Right renal pelvis (tissue), 4 donors: ENCODE results near the gene TMSB15B. TPM values are rescaled to one million over a fixed set of nuclear protein-coding genes. Genes with fewer than 3 reads are reported as not detected.
"Not testable (repeated sequence)": the region's sequence is repeated elsewhere in the genome, so short reads cannot be mapped to it uniquely, and the experiment has no call there.

Experiments
- DNase-seq, 4 donors: peaks; one replicate each; pipeline ENCODE4 v3.0.0-alpha.2; 2013; ENCODE audit warnings: low read depth in 4 of 4, low spot score in 3 of 4, missing footprints in 1 of 4
- polyA plus RNA-seq, 4 donors: library from polyadenylated mRNA; unstranded; fragments of 120-200 nt; gene quantifications; one replicate each; pipeline ENCODE4 v1.2.1, GENCODE V29; 2013; ENCODE audit not compliant: insufficient read length in 4 of 4

The TMSB15B gene
- polyA plus RNA-seq, result 10 to 100 TPM; 20.3 to 27.8 (median 24.4) TPM

DNA sequence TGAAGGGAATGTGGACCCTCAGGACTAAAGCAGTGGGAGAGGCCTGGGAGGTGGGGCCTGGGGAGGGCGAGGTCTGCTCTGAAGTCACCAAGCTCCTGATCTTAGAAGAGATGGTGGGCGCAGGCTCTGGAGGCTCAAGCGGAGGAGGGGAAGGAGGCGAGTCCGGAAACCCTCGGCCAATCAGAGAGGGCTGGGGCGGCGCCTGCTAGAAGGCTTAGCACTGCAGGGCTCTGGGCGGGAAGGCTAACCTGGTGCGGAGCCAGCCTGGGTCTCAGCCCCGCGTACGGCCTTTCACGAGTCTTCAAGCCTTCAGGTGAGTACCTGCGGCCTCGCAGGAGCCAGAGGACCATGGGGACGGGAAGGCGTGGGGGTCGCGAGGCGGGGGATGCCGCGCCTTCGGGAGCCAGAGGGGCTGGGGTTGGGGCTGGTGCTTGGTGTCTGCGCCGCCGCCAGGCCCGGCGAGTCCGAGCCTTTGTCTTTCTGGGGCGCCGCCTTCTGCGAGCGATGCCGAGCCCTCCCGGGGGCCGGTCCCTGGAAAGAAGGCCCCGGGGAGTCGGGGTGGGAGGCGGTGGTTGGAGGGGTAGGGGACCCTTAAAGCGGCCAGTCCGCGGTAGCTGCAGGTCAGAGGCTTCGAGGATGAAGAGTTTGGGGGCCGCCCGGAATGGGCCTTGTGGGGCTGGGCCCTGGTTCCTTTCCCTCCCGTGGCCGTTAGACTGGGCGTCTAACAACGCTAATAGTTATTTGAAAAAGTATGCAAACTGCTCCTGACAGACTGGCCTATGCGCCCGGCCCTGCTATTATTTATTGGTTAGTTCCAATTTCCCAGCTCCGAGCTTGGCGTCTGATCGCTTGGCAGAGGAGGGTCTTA, at the start of gene TMSB15B:
Gene TMSB15B (plus strand): TSS at position 217 of the 868 bp plus-strand sequence.
- DNase-seq, result not testable (repeated sequence)

- no peak for DNase-seq
Observed at GRCh38 chrX:103913356-103914020, 48.9 kb upstream of the TMSB15B start.

DNA sequence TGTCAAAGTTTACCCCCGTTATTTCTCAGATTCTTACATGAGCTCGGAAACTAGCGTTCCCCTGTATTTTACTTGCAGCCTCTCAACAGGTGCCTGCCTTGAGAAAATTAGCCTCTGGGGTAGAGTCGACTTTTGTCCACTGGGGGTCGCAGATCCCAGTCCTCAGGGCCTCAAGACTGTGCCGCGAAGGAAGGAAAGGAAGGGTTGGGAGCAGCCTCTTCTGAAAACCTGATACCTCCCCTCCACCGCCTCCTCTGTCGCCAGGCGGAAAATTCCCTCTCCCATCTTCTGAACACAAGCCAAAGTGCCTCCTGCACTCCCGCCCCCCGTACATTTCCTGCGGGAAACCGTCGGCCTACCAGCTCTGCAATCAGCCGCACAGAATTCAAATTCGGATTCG, 44.4 kb upstream of the TMSB15B start:
- peak; percentile 32 to 60 (median 51) for DNase-seq

DNA sequence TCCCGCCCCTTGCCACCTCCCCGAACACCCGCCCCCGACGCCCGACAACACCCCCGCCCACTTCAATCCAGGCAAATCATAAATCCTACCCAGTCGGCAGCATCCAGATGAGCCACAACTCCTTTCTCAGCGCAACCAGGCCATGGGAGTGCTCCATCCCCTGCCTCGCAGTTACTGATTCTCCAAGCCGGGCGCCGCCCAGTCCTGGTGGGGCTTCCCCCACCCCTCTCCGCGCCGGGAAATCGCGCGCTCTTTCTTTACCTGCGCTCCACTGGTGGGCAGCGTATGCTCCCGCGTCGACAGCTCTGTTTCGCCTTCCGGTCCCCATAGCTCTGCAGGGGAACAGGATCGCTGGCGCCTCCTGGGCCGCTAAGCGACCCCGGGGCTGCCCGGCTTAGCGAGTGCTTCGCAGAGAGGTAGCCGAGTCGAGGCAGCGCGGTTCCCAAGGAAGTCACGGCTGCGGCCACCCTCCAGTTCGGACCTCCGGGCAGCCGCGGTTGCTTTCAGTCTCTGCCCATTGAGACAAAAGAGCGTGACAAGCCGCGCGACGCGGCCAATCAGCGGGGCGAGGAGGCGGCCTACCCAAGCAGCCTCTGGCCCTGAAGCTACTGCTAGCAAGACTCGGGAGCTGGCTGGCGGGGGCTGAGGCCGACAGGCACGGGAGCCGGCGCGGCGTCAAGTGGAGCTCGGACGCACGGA, 43.7 kb upstream of the TMSB15B start:
- peak; percentile 27 to 49 (median 35) for DNase-seq

- no peak for DNase-seq
Observed at GRCh38 chrX:103919270-103919637, 43.2 kb upstream of the TMSB15B start.

DNA sequence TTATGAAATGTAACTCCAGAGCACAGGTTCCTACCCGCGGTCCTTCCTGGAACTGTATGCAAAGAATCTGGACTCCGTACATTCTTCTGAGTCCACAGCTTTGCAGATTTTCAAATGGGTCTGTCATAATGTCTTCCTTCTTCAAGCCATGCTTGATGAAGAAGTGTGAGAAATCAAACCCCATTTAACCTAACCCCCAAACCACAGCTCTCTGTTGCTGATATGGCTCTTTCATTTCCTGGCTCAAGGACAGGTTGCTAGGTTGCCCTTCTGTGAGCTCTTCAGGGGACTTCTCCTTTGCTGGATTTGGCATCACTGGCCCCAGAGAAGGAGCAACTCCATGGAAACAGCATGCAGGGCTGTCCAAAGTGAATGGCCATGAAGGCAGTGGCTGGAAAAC, 41.9 kb upstream of the TMSB15B start:
- not testable (repeated sequence) for DNase-seq

DNA sequence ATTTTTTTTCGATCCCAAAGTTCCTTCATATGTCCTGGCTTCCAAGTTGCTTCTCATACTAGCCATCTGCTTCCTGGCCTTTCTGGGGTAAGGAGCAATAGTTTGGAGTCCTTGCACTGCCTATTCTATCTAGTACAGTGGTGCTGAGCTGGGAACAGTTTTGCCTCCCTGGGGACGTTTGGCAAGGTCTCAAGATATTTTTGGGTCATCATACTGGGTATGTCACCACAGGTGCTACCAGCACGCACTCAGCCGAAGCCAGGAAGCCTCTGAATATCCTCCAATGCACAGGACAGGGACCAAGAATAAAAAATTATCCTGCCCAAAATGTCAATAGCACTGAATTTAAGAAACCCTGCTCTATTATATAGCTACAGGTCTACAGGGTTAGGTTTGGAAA, 35.4 kb upstream of the TMSB15B start:
- DNase-seq, result no peak

- DNase-seq, result no peak
Observed at GRCh38 chrX:103927633-103928032, 34.8 kb upstream of the TMSB15B start.

DNA sequence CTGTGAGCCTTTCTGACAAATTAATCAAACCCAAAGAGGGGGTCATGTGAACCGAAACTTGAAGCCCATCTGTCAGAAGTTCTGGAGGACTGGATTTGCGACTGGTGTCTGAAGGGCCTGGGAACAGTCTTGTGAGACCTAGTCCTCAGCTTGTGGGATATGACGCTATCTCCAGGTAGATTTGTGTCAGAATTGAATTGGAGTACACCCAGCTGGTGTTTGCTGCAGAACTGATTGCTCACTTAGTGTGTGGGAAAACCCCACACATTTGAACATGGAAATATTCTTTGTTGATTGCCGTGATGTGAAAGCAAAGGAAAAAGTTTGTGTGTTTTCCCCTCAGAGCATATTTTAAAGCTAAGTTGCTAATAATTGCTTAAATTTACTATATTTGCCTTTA, 30.3 kb upstream of the TMSB15B start:
- DNase-seq, result no peak

DNA sequence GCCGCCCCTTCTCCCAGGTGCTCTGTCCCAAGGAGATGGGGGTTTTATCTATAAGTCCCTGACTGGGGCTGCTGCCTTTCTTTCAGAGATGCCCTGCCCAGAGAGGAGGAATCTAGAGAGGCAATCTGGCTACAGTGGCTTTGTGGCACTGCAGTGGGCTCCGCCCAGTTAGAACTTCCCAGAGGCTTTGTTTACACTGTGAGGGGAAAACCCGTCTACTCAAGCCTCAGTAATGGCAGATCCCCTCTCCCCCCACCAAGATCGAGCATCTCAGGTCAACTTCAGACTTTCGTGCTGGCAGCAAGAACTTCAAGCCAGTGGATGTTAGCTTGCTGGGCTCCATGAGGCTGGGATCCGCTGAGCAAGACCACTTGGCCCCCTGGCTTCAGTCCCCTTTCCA, 22.2 kb upstream of the TMSB15B start:
- not testable (repeated sequence) for DNase-seq

GRCh38 chrX:103941201-103941975, 21.0 kb upstream of the TMSB15B start:
- no peak for DNase-seq

GRCh38 chrX:103949506-103949905, 12.9 kb upstream of the TMSB15B start:
- no peak for DNase-seq

DNA sequence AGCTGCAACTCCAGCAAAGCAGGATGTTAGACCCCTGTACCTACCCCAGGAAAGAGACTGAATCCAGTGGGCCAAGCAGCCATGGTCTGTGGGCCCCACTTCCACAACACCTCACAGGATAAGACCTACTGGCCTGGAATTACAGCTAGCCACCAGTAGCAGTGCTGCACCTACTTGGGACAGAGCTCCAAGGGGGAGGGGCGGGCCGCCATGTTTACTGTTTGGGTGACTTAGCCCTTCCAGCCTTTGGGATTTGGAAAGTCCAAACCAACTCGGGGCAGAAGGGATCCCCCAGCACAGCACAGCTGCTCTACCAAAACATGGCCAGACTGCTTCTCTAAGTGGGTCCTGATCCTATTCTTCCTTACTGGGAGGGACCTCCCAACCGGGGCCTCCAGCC, 9.1 kb upstream of the TMSB15B start:
- no peak for DNase-seq

GRCh38 chrX:103954259-103954658, 8.2 kb upstream of the TMSB15B start:
- DNase-seq, result no peak

DNA sequence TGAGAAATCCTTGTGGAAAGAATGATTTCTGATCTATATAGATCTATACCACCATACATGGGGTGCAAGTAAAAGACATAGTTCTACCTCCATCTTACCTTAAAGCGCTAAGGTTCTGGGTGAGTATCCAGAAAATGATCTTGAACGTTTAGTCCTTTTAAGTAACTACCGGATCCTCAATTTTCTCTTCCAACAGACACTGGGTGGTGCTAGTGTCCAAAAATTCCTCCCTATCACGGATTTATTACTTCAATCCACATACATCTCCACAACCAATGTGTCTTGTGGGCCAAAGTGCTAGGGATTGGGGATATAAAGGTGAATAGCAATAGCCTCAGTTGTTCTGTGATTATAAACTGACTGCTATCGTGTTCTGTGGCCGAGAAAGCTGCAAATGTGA, 1.8 kb upstream of the TMSB15B start:
- DNase-seq, result not testable (repeated sequence)

- not testable (repeated sequence) for DNase-seq
Observed at GRCh38 chrX:103983508-103983907, 21.1 kb downstream of the TMSB15B start.

- no peak for DNase-seq
Observed at GRCh38 chrX:103999234-103999633, 36.8 kb downstream of the TMSB15B start.

DNA sequence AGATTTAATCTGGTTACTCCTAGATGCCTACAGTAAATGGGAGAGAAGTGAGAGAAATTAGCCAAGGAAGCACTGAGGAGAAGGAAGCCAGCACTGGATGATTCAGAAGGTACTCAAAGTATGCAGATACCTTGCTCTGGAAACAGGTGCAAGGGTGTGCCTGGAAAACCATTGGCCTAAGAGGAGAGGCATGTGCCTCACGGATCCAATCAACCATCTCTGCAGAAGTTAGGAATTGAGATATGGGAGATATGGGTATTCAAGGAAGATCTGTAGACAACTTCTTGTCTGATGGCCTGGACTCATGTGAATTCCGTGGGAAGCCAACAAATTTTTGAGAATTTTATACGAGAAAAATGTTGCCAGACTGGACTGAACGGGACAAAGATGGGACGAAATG, 46.4 kb downstream of the TMSB15B start:
- DNase-seq, result no peak

DNA sequence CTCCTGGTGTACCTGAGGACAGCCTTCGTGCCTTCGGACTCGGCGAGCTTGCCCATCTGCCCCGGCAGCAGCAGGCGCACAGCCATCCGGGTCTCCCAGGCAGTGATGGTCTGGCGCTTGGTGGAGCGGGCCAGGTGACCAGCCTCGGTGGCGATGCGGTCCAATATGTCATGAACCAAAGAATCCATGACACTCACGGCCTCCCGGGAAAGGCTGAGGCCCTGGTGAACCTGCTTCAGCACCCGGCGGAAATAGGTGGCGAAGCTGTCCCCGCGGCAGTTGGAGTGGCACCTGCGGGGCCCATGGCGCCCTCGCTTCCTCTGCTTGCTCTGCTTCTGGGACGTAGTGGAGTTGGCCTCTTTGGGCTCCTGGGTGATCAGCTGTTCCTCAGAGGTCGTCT, 50.7 kb downstream of the TMSB15B start:
- no peak for DNase-seq

- DNase-seq, result no peak
Observed at GRCh38 chrX:104013606-104014005, 51.2 kb downstream of the TMSB15B start, which contains the start of gene H2BW1. Gene H2BW1 (minus strand): TSS chrX:104013708. CDS start chrX:104013576, 132 bp downstream.
